IPS DF 4.7 (cell line): ENCODE measurements around the gene TNFSF9.
A peak's percentile ranks its signal among the peaks of the same experiment; 100 is the strongest.
"Not testable (repeated sequence)": the region's sequence is repeated elsewhere in the genome, so short reads cannot be mapped to it uniquely, and the experiment has no call there.

ENCODE experiments used
- DNase-seq: peaks from one replicate; pipeline ENCODE4 v3.0.0-alpha.2; 2013; ENCODE audit warnings: low spot score; ENCODE audit errors: extremely low read depth

The TNFSF9 gene

GRCh38 chr19:6508028-6508771, 22.6 kb upstream of the TNFSF9 start:
- not testable (repeated sequence) for DNase-seq

- DNase-seq, result no peak
These were observed 21.5 kb upstream of the TNFSF9 start for GRCh38 chr19:6509118-6509971.

GRCh38 chr19:6510618-6511017, 20.2 kb upstream of the TNFSF9 start:
- no peak for DNase-seq

GRCh38 chr19:6514089-6514488, 16.7 kb upstream of the TNFSF9 start:
- DNase-seq, result no peak

GRCh38 chr19:6514926-6515544, 15.8 kb upstream of the TNFSF9 start:
- DNase-seq, result no peak

GRCh38 chr19:6516018-6516658, 14.7 kb upstream of the TNFSF9 start:
- DNase-seq, result peak; percentile 90

- DNase-seq, result no peak
These were observed 14.1 kb upstream of the TNFSF9 start for GRCh38 chr19:6516659-6517291.

- no peak for DNase-seq
These were observed 12.5 kb upstream of the TNFSF9 start for GRCh38 chr19:6518145-6518911.

GRCh38 chr19:6519289-6519688, 11.5 kb upstream of the TNFSF9 start:
- DNase-seq, result no peak

GRCh38 chr19:6521718-6522646, 8.8 kb upstream of the TNFSF9 start:
- DNase-seq, result no peak

- DNase-seq, result no peak
These were observed 8.1 kb upstream of the TNFSF9 start for GRCh38 chr19:6522712-6523111.

- DNase-seq, result no peak
These were observed 6.5 kb upstream of the TNFSF9 start for GRCh38 chr19:6524311-6524710.

GRCh38 chr19:6527893-6528543, 2.8 kb upstream of the TNFSF9 start:
- DNase-seq, result no peak

- DNase-seq, result no peak
These were observed 2.2 kb upstream of the TNFSF9 start for GRCh38 chr19:6528544-6529121.

GRCh38 chr19:6529351-6529750, 1.5 kb upstream of the TNFSF9 start:
- DNase-seq, result no peak

- no peak for DNase-seq
These were observed 865 bp upstream of the TNFSF9 start for GRCh38 chr19:6529937-6530385.

GRCh38 chr19:6531163-6531955, 533 bp downstream of the TNFSF9 start:
- no peak for DNase-seq

- no peak for DNase-seq
These were observed 1.1 kb downstream of the TNFSF9 start for GRCh38 chr19:6531956-6532243.
